K562 (cell line): ENCODE measurements around the gene UNC5B. TPM values are rescaled to one million over a fixed set of nuclear protein-coding genes. Genes with fewer than 3 reads are reported as not detected.
A peak's percentile ranks its signal among the peaks of the same experiment; 100 is the strongest.

Source experiments
- ATAC-seq: fragments of 200-7000 bp; cut with Tn5 transposase; 3 replicates; pipeline ENCODE4 v1.9.1; 2020; ENCODE audit warnings: moderate library complexity
- BruUV-seq: library from RNA; stranded (reverse); fragments of 400-500 nt; replicated peaks from 2 replicates; lab custom pipeline; 2021; lab: Mats Ljungman, UMichigan
- CTCF ChIA-PET: fragments of 300-600 bp; formaldehyde crosslinking; extraction: SDS; loops from one replicate; lab custom pipeline; 2021; ENCODE audit warnings: low intra/inter-chr PET ratio; lab: Yijun Ruan, JAX
- POLR2A ChIA-PET: fragments of 300-600, 350-650 bp; sonication (Branson Sonifier 250); formaldehyde crosslinking; extraction: SDS; loops from one replicate; lab custom pipeline; 2021; ENCODE audit warnings: antibody characterized with exemption, inconsistent platforms; lab: Yijun Ruan, JAX
- DNase-seq, 4 experiments: peaks; one replicate each; pipeline versions ENCODE4 v3.0.0 to v3.0.0-alpha.2; 2011 to 2018; ENCODE audit warnings: low spot score in 3 of 4, mixed read lengths in 3 of 4; ENCODE audit errors: extremely low read depth in 1 of 4
- FAIRE-seq: peaks from 2 replicates; lab custom pipeline; 2011; peaks lifted over from hg19 to GRCh38; lab: Jason Lieb, UNC
- H2AFZ ChIP-seq: 2 replicates; pipeline ENCODE4 v1.6.0; 2011; ENCODE audit warnings: low read depth, low read length, control low read depth, inconsistent platforms
- H3K27ac ChIP-seq: fragments of 200-600 bp; 3 replicates; pipeline ENCODE4 v1.8.0; 2011; ENCODE audit warnings: low read depth, mild to moderate bottlenecking, control low read depth, inconsistent platforms, low read length, moderate library complexity, mixed read lengths; ENCODE audit errors: extremely low read depth
- H3K27me3 ChIP-seq, 2 experiments: fragments of 300-600 bp in 1 of 2; 2 replicates in 1 of 2; 3 replicates in 1 of 2; pipeline versions ENCODE4 v1.6.0 to v1.8.0; 2011; ENCODE audit warnings: inconsistent platforms in 2 of 2, low read length in 2 of 2, mild to moderate bottlenecking in 1 of 2, mixed read lengths in 1 of 2, moderate library complexity in 1 of 2; ENCODE audit not compliant: control insufficient read depth in 2 of 2, insufficient read depth in 2 of 2
- H3K36me3 ChIP-seq: fragments of 300-600 bp; 3 replicates; pipeline ENCODE4 v1.8.0; 2011; ENCODE audit warnings: mild to moderate bottlenecking, low read length, inconsistent platforms; ENCODE audit not compliant: control insufficient read depth, insufficient read depth
- H3K4me1 ChIP-seq, 2 experiments: fragments of 200-600 bp in 1 of 2; replicated peaks in 1 of 2; 2 replicates in 1 of 2; 3 replicates in 1 of 2; pipeline versions ENCODE4 v1.5.1 to v1.8.0; 2011; ENCODE audit warnings: inconsistent platforms in 2 of 2, low read length in 2 of 2, mild to moderate bottlenecking in 1 of 2, mixed read lengths in 1 of 2, moderate library complexity in 1 of 2; ENCODE audit not compliant: control insufficient read depth in 2 of 2, insufficient read depth in 2 of 2
- H3K4me2 ChIP-seq: 2 replicates; pipeline ENCODE4 v1.6.1; 2011; ENCODE audit warnings: low read length, control low read depth, inconsistent platforms, mixed read lengths; ENCODE audit not compliant: insufficient read depth
- H3K4me3 ChIP-seq: fragments of 200-600 bp; sonication (generic), shearing (Covaris generic); 2 replicates; pipeline ENCODE4 v1.5.1; 2016; ENCODE audit warnings: control low read depth, inconsistent platforms
- H3K79me2 ChIP-seq: fragments of 200-600 bp; 3 replicates; pipeline ENCODE4 v1.8.0; 2011; ENCODE audit warnings: low read length, inconsistent platforms; ENCODE audit not compliant: control insufficient read depth, insufficient read depth
- H3K9ac ChIP-seq, 2 experiments: 2 replicates each; pipeline versions ENCODE4 v1.6.0 to v1.6.1; 2011; ENCODE audit warnings: low read depth in 2 of 2, low read length in 2 of 2, control low read depth in 1 of 2, inconsistent platforms in 1 of 2, mild to moderate bottlenecking in 1 of 2, mixed read lengths in 1 of 2; ENCODE audit not compliant: insufficient read depth in 1 of 2
- H3K9me1 ChIP-seq: one replicate; pipeline ENCODE4 v1.6.0; 2011; ENCODE audit warnings: inconsistent platforms, mild to moderate bottlenecking, low read length, moderate library complexity; ENCODE audit not compliant: control insufficient read depth, insufficient read depth
- H3K9me3 ChIP-seq: replicated peaks from 2 replicates; pipeline ENCODE4 v1.5.1; 2011; ENCODE audit warnings: low read depth, low read length, inconsistent platforms; ENCODE audit not compliant: control insufficient read depth, insufficient read depth
- H4K20me1 ChIP-seq: replicated peaks from 2 replicates; pipeline ENCODE4 v1.6.1; 2011; ENCODE audit warnings: low read length, inconsistent platforms, mixed read lengths; ENCODE audit not compliant: control insufficient read depth, insufficient read depth
- BHLHE40 ChIP-seq: IDR thresholded peaks from 2 replicates; pipeline ENCODE4 v1.6.1; 2011; ENCODE audit warnings: low read length, improper control_type of control experiment
- CHD2 ChIP-seq: IDR thresholded peaks from 2 replicates; pipeline ENCODE4 v1.6.1; 2011; ENCODE audit warnings: low read depth, low read length
- GATA2 ChIP-seq: sonication (generic); formaldehyde crosslinking; IDR thresholded peaks from 2 replicates; pipeline ENCODE4 v1.4.0; 2020; ENCODE audit warnings: mild to moderate bottlenecking, missing genetic modification reagents
- HMG20A ChIP-seq: fragments of 450-650 bp; formaldehyde crosslinking; conservative IDR thresholded peaks from 2 replicates; pipeline ENCODE4 v1.4.0; 2020; ENCODE audit warnings: mild to moderate bottlenecking, mixed read lengths
- HMG20B ChIP-seq: fragments of 250-450 bp; sonication (Bioruptor Pico); IDR thresholded peaks from 2 replicates; pipeline ENCODE4 v1.5.0; 2021; ENCODE audit warnings: mild to moderate bottlenecking
- NCOA1 ChIP-seq: fragments of 450-650 bp; IDR thresholded peaks from 2 replicates; pipeline ENCODE4 v1.6.1; 2016; ENCODE audit warnings: low read depth
- POLR2AphosphoS5 ChIP-seq: IDR thresholded peaks from 2 replicates; pipeline ENCODE4 v1.6.1; 2011; ENCODE audit warnings: mild to moderate bottlenecking, low read depth, low read length, moderate library complexity; ENCODE audit not compliant: control insufficient read depth, insufficient read depth
- SRSF1 ChIP-seq: fragments of 200-400 bp; formaldehyde crosslinking; IDR thresholded peaks from 2 replicates; pipeline ENCODE4 v1.6.1; 2017; ENCODE audit warnings: mild to moderate bottlenecking, low read depth, low read length, moderate library complexity
- TARDBP ChIP-seq: fragments of 450-650 bp; IDR thresholded peaks from 2 replicates; pipeline ENCODE4 v1.6.1; 2016
- ZNF324 ChIP-seq: fragments of 250-450 bp; sonication (Bioruptor Pico); IDR thresholded peaks from 2 replicates; pipeline ENCODE4 v1.4.0; 2020; ENCODE audit warnings: mild to moderate bottlenecking
- ZNF707 ChIP-seq: fragments of 250-450 bp; sonication (Bioruptor Pico); conservative IDR thresholded peaks from 2 replicates; pipeline ENCODE4 v1.8.0; 2022; ENCODE audit warnings: inconsistent platforms, mild to moderate bottlenecking, moderate library complexity
- WGBS: fragments of 100-300 bp; shearing (Covaris generic); methylation state at CpG from one replicate; pipeline ENCODE4 v1.1.6; 2016; ENCODE audit warnings: low coverage, mixed read lengths; ENCODE audit not compliant: insufficient coverage; ENCODE audit errors: missing lambda C conversion rate; 5-methylcytosine and 5-hydroxymethylcytosine counted together
- in situ Hi-C: fragments of 300-500 bp; cut with MboI; formaldehyde crosslinking; loops from 4 replicates; pipeline ENCODE4 v1.15.0; 2018; ENCODE audit warnings: inconsistent platforms, mixed read lengths
- intact Hi-C: fragments of 100-400 bp; cut with micrococcal nuclease; formaldehyde crosslinking; loops from 2 replicates; pipeline ENCODE4 v1.14.2; 2022
- polyA plus RNA-seq, 8 experiments: library from polyadenylated mRNA; depleted of rRNA in 4 of 8; stranded (reverse) in 5 of 8; unstranded in 3 of 8; fragments of >200 nt; fragmentation: Nextera tagmentation in 2 of 8; fragmentation: Illumina TruSeq in 1 of 8; extraction: Ambion mirVana in 2 of 8; extraction: Trizol in 1 of 8; gene quantifications; 2 replicates each; pipeline versions ENCODE4 v1.2.1 to v1.2.3, GENCODE V29; 2011 to 2014; ENCODE audit warnings: inconsistent platforms in 1 of 8, missing spikeins in 1 of 8
- total RNA-seq, 7 experiments: library from RNA; depleted of rRNA in 6 of 7; stranded (reverse); fragments of >200 nt in 6 of 7; fragmentation: Illumina TruSeq in 2 of 7; extraction: Trizol in 2 of 7; gene quantifications; 2 replicates each; pipeline versions ENCODE4 v1.2.1 to v1.2.3, GENCODE V29; 2011 to 2021; ENCODE audit warnings: low replicate concordance in 1 of 7
- TF ChIP-seq, protein P1 (sequence below): sonication (generic); formaldehyde crosslinking; IDR thresholded peaks from 2 replicates; pipeline ENCODE4 v1.9.0; 2022; ENCODE audit warnings: mild to moderate bottlenecking, missing genetic modification reagents
- TF ChIP-seq, protein P2 (sequence below): sonication (generic); formaldehyde crosslinking; IDR thresholded peaks from 2 replicates; pipeline ENCODE4 v1.5.0; 2020; ENCODE audit warnings: missing genetic modification reagents
- TF ChIP-seq, protein P3 (sequence below): sonication (generic); formaldehyde crosslinking; IDR thresholded peaks from 2 replicates; pipeline ENCODE4 v1.9.0; 2022; ENCODE audit warnings: mild to moderate bottlenecking, missing genetic modification reagents
- TF ChIP-seq, protein P4 (sequence below): fragments of 250-450 bp; sonication (Bioruptor Pico); IDR thresholded peaks from 2 replicates; pipeline ENCODE4 v1.6.1; 2021; ENCODE audit warnings: mild to moderate bottlenecking
- TF ChIP-seq, protein P5 (sequence below): fragments of 200-800 bp; sonication (Bioruptor generic); IDR thresholded peaks from 2 replicates; pipeline ENCODE4 v1.6.1; 2017; ENCODE audit warnings: missing genetic modification characterization, missing compliant biosample characterization
- TF ChIP-seq, protein P6 (sequence below): fragments of 250-450 bp; sonication (Bioruptor Pico); IDR thresholded peaks from 2 replicates; pipeline ENCODE4 v1.4.0; 2020
- TF ChIP-seq, protein P7 (sequence below): fragments of 250-450 bp; sonication (Bioruptor Pico); IDR thresholded peaks from 2 replicates; pipeline ENCODE4 v1.8.0; 2021; ENCODE audit warnings: moderate library complexity, mild to moderate bottlenecking, inconsistent platforms

Gene UNC5B
- total and polyA plus RNA-seq, 9 of the 15 experiments (the other 6 are each of a cell fraction or from before 2014, with no cell fraction given) = 0.10 to 8.4 (median 2.1) TPM

DNA sequence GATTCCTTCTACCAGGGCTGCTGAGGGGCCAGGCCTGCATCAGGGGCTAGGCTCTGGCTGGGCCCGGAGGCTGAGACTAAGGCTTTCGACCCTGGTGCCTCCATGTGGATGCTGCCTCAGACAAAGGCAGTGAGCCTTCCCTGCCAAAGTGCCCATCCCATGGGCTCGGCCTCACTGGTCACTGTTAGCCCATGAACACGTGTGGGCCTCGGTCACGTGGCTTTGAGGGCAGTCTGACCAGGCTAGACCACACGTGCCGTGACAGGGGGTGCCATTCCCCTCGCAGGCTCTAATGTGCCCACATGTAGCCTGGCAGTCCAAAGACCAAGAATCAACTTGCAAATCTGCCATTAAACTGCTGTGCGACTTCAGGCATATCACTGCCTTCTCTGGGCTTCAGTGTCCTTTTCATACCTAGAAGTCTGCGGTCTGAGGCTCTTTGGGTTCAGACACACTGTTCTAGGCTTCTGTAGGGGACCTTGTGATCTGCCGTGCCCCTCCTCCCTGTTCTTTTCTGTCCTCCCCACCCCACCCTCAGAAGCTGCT is 89.1 kb downstream of the UNC5B start:
- POLR2A ChIA-PET = no interaction called here
- CTCF ChIA-PET = no interaction called here
- TF ChIP-seq GATA2 (CRISPR knock-in tag) = no peak
- TF ChIP-seq ZNF707 (CRISPR knock-in tag) = no peak
- TF ChIP-seq SRSF1 = no peak
- 0 out of 2 replicates have a peak, but pooled peaks have one; percentile 4 for TF ChIP-seq TARDBP
- no peak for TF ChIP-seq BHLHE40
- TF ChIP-seq NCOA1 = no peak
- TF ChIP-seq, protein P1, sequence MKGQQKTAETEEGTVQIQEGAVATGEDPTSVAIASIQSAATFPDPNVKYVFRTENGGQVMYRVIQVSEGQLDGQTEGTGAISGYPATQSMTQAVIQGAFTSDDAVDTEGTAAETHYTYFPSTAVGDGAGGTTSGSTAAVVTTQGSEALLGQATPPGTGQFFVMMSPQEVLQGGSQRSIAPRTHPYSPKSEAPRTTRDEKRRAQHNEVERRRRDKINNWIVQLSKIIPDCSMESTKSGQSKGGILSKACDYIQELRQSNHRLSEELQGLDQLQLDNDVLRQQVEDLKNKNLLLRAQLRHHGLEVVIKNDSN (CRISPR knock-in tag) = peak; percentile 65
- TF ChIP-seq CHD2 = no peak
- TF ChIP-seq HMG20B = no peak
- TF ChIP-seq, protein P2, sequence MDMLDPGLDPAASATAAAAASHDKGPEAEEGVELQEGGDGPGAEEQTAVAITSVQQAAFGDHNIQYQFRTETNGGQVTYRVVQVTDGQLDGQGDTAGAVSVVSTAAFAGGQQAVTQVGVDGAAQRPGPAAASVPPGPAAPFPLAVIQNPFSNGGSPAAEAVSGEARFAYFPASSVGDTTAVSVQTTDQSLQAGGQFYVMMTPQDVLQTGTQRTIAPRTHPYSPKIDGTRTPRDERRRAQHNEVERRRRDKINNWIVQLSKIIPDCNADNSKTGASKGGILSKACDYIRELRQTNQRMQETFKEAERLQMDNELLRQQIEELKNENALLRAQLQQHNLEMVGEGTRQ (CRISPR knock-in tag) = peak; percentile 51; the same call in 1 of the 2 replicates
- TF ChIP-seq ZNF324 (CRISPR knock-in tag) = no peak
- no peak for TF ChIP-seq HMG20A (CRISPR knock-in tag)
- no peak for TF ChIP-seq POLR2AphosphoS5
- TF ChIP-seq, protein P3, sequence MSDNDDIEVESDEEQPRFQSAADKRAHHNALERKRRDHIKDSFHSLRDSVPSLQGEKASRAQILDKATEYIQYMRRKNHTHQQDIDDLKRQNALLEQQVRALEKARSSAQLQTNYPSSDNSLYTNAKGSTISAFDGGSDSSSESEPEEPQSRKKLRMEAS (CRISPR knock-in tag) = peak; percentile 39; the same call in 1 of the 2 replicates
- TF ChIP-seq, protein P4, sequence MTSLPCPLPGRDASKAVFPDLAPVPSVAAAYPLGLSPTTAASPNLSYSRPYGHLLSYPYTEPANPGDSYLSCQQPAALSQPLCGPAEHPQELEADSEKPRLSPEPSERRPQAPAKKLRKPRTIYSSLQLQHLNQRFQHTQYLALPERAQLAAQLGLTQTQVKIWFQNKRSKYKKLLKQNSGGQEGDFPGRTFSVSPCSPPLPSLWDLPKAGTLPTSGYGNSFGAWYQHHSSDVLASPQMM (CRISPR knock-in tag) = no peak
- TF ChIP-seq, protein P5, sequence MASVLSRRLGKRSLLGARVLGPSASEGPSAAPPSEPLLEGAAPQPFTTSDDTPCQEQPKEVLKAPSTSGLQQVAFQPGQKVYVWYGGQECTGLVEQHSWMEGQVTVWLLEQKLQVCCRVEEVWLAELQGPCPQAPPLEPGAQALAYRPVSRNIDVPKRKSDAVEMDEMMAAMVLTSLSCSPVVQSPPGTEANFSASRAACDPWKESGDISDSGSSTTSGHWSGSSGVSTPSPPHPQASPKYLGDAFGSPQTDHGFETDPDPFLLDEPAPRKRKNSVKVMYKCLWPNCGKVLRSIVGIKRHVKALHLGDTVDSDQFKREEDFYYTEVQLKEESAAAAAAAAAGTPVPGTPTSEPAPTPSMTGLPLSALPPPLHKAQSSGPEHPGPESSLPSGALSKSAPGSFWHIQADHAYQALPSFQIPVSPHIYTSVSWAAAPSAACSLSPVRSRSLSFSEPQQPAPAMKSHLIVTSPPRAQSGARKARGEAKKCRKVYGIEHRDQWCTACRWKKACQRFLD (CRISPR knock-in tag) = no peak
- TF ChIP-seq, protein P6, sequence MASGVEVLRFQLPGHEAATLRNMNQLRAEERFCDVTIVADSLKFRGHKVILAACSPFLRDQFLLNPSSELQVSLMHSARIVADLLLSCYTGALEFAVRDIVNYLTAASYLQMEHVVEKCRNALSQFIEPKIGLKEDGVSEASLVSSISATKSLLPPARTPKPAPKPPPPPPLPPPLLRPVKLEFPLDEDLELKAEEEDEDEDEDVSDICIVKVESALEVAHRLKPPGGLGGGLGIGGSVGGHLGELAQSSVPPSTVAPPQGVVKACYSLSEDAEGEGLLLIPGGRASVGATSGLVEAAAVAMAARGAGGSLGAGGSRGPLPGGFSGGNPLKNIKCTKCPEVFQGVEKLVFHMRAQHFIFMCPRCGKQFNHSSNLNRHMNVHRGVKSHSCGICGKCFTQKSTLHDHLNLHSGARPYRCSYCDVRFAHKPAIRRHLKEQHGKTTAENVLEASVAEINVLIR (CRISPR knock-in tag) = no peak
- TF ChIP-seq, protein P7, sequence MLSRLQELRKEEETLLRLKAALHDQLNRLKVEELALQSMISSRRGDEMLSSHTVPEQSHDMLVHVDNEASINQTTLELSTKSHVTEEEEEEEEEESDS (CRISPR knock-in tag) = no peak

More for the DNA sequence above, 89.1 kb downstream of the UNC5B start:
- ATAC-seq = no peak; the same call in 2 of the 3 replicates
- Histone ChIP-seq H3K4me1 (peaks cover 0 to 9% of the 10 kb centered on the region in 2 experiments; a peak in 1 of 5 replicates), H3K9me3 (no peaks in the 10 kb centered on the region), H4K20me1 (peaks cover 6% of the 10 kb centered on the region; the same call in 1 of the 2 replicates), H3K79me2 (no peaks in the 10 kb centered on the region), H2AFZ (no peak overlapping the region), H3K4me3 (no peak overlapping the region), H3K9me1 (no peaks in the 10 kb centered on the region), H3K27ac (no peak overlapping the region), H3K36me3 (no peaks in the 10 kb centered on the region), H3K9ac (no peak overlapping the region), H3K27me3 (peaks cover 7 to 55% of the 10 kb centered on the region in 2 experiments; a peak in 4 of 5 replicates), H3K4me2 (no peak overlapping the region)
- no TSS peak for BruUV-seq
- DNase-seq = no peak
- in situ Hi-C loops (loop anchor here (25.0 kb wide), 1 partner anchor 1036 kb away; no protein-coding TSS in a partner anchor), intact Hi-C loops (no loop called here)
- 23% methylated on average over 12 of the region's 12 CpGs for WGBS
- FAIRE-seq = no peak
